ENCODE results near the gene ITGB3BP.

ITGB3BP gene

GRCh38 chr1:63522891-63523728, at the start of gene ITGB3BP, which contains the start of gene EFCAB7 (continued):
- TF ChIP-seq ZFP3 (tag by site-specific recombination; IDR thresholded peaks at IDR 0.05; ENCODE audit: low read depth) (0 out of 2 replicates have a peak, but pooled peaks have one; percentile 51), SETDB1 (IDR thresholded peaks at IDR 0.05; ENCODE audit: insufficient read length, low read length) (peak; percentile 90), ZNF544 (tag by site-specific recombination; IDR thresholded peaks at IDR 0.05) (no peak), ZNF664 (tag by site-specific recombination; IDR thresholded peaks at IDR 0.05) (peak; percentile 93), GLIS2 (tag by site-specific recombination; IDR thresholded peaks at IDR 0.05) (peak; percentile 83), ZNF791 (tag by site-specific recombination; IDR thresholded peaks at IDR 0.05) (no peak), ZNF366 (tag by site-specific recombination; conservative IDR thresholded peaks at IDR 0.05) (peak; percentile 82), ZNF184 (tag by site-specific recombination; IDR thresholded peaks at IDR 0.05) (peak; percentile 94), ZBTB49 (tag by site-specific recombination; IDR thresholded peaks at IDR 0.05; ENCODE audit: low read depth) (no peak), ZNF701 (tag by site-specific recombination; IDR thresholded peaks at IDR 0.05) (peak; percentile 91), SCRT2 (tag by site-specific recombination; IDR thresholded peaks at IDR 0.05) (peak; percentile 99), ATF2 (tag by site-specific recombination; IDR thresholded peaks at IDR 0.05; ENCODE audit: low read depth) (peak; percentile 27; the same call in 1 of the 2 replicates), KLF8 (tag by site-specific recombination; IDR thresholded peaks at IDR 0.05) (peak; percentile 98), ZNF514 (tag by site-specific recombination; IDR thresholded peaks at IDR 0.05) (no peak), INSM2 (tag by site-specific recombination; IDR thresholded peaks at IDR 0.05) (peak; percentile 98), ZNF792 (tag by site-specific recombination; IDR thresholded peaks at IDR 0.05) (peak; percentile 96), HOXA7 (CRISPR knock-in tag; IDR thresholded peaks at IDR 0.05; ENCODE audit: borderline replicate concordance) (no peak), ZNF600 (tag by site-specific recombination; IDR thresholded peaks at IDR 0.05) (peak; percentile 100), ZNF623 (tag by site-specific recombination; IDR thresholded peaks at IDR 0.05) (peak; percentile 62), HIC1 (tag by site-specific recombination; IDR thresholded peaks at IDR 0.05) (no peak), ZNF580 (tag by site-specific recombination; IDR thresholded peaks at IDR 0.05) (peak; percentile 100), KLF9 (tag by site-specific recombination; IDR thresholded peaks at IDR 0.05; ENCODE audit: low read depth) (peak; percentile 62), ZNF37A (tag by site-specific recombination; IDR thresholded peaks at IDR 0.05) (no peak), ZBTB1 (tag by site-specific recombination; IDR thresholded peaks at IDR 0.05) (no peak), ZNF677 (tag by site-specific recombination; IDR thresholded peaks at IDR 0.05) (no peak), ZNF777 (tag by site-specific recombination; IDR thresholded peaks at IDR 0.05; ENCODE audit: borderline replicate concordance) (peak; percentile 88; the same call in 1 of the 2 replicates), ZNF561 (tag by site-specific recombination; IDR thresholded peaks at IDR 0.05; ENCODE audit: borderline replicate concordance) (peak; percentile 99), ZNF121 (tag by site-specific recombination; IDR thresholded peaks at IDR 0.05) (peak; percentile 99), TSHZ1 (tag by site-specific recombination; IDR thresholded peaks at IDR 0.05; ENCODE audit: borderline replicate concordance) (peak; percentile 86)

All from HEK293 (cell line).